GM10847 (cell line): Measurements from ENCODE around the gene KIAA2012.

ENCODE experiments used
- POLR2A ChIP-seq: IDR thresholded peaks from 2 replicates; pipeline ENCODE4 v1.6.1; 2011; ENCODE audit not compliant: insufficient read length; ENCODE audit errors: extremely low read depth

Gene KIAA2012

DNA sequence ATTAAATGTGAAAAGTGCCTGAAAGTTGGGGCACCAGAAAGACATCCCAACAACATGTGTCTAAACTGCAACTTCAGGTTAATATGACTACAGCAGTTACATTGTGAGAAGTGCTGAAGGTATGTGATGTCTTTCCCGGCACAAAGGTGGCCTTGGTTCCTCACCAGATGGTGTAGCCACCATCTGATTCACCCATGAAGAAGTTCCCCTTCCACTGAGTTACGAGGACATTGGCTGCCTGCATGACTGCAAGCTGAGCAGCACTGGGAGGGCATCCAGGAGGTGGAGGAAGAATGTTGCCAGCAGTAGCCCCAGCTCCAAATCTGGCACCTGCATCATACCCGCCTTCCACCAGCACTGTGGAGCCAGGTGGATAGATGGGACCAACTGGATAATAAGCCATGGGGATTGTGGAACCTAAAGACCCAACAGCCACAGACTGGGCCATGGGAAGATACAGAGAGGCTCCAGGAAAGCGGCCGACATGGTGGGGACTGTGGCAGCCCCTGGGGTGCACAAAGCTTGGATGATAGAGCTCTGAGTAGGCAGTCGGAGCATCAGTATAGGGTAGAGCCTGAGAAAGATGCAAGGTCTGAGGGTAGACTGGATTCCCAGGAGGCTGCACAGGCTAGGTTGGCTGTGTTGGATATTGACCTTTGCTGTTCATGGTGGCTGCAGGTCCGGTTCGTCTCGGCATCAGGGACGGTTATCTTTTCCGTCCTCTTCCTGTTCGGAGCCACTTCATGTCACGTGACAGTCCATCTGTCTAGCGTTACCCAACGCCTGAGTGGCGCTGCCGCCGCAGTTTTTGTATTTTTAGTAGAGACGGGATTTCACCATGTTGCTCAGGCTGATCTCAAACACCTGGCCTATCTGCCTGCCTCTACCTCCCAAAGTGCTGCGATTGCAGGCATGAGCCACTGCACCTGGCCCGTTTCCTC, 128.4 kb downstream of the KIAA2012 start:
- TF ChIP-seq POLR2A: no peak

DNA sequence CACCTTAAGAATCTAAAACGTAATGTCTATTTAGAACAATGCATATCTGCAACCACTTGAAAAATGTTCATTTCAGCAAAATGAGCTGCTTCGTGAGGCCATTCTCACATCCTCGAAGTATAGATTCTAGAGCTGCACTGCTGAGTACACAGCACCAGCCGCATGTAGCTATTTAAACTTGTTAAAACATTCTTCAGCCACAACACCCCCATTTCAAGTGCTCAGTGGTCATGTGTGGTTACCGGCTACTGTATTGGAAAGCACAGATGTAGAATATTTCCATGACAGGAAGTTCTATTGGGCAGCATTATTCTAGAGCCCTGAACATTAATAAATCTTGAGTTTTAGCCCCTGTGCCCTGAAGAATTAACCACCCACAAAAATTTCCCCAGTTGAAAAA, 130.3 kb downstream of the KIAA2012 start:
- no peak for TF ChIP-seq POLR2A

DNA sequence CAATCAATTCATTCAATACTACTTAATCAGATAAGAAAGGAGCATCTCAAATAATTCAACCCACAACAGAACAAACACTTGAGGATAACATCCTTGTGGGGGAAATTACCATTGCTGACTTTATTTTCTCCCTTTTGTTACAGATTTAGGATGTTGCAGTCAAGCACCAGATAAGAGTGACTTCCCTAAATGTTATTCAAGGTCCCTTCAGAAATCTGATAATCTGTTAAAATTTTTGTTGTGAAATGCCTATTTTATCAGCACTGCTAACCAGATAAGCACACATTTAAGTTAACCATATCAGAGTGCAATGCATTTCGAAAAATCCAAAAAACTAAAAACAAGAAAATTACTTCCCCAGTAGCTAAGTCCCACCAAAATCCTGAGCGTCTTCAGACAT, 131.8 kb downstream of the KIAA2012 start:
- TF ChIP-seq POLR2A: no peak

DNA sequence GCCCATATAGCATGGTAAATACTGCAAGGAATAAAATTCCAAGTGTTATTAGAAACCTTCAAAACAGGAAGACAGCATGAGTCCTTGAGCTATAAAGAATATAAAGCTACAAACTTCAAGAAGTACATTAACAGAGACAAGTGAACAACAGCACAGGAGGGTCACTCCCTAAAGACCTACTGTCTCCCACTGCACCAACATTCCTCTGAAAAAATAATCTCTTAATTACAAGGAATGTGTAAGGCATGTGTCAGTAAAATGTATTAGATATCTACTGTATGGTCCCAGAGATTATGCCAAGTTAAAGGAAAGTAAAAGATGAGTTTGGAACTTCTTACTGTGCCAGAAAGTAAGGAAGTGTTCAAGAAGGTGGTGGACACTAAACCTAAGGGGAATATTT, 135.5 kb downstream of the KIAA2012 start:
- TF ChIP-seq POLR2A: no peak

DNA sequence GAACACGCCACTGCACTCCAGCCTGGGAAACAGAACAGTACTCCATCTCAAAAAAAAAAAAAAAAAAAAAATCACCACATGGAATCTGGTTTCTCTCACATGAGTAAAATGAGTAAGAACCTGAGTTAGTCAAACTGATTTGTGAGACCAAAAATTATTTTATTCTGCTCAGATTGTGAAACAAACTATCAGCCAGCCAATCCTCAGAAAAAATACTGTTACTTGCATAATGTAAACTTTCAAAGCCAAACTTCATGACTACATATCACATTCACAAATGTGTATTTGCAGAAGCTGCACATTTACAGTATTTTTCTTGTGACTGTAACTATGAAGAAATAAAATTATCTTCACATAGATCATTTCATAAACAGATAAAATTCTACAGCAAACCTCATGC, 142.1 kb downstream of the KIAA2012 start:
- TF ChIP-seq POLR2A: no peak

DNA sequence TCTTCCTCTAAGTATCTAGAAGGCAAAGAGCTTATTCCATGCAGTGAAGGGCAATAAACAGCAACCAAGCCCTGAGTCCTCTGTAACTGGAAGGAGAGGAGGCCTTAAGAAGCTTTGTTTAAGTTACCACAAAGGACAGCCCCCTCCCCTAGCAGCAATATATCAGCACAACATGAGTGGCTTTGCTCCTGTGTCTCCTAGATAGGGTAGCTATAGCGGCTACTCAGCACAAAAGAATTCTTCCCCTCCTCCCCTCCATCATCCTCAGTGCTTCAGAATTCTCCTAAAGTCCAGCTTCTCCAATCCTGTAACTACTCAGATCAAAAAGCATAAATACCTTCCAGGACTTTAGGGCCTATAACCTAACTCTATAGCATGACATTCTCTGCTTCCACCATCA, 148.8 kb downstream of the KIAA2012 start:
- TF ChIP-seq POLR2A: no peak

DNA sequence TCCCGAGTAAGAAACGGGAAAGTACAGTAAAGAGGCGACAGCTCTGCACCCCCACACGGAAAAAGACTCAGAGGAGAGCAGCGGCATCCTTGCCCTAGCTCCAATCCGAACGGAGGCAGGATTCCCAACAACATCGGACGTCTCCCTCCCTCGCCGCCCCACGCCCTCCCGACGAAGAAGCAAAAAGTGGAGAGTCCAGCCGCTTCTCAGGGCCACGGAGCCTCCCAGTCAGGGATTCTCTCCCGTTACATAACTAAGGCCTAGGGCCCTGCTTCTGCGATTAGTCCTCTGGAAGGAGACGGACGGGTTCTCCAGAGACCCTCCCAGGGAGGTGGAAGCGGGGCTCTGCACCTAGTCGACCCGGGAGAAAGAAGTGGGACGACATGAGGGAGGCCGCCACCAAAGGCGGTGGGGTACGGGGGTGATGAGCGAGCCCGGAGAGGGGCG, 164.8 kb downstream of the KIAA2012 start:
- no peak for TF ChIP-seq POLR2A

DNA sequence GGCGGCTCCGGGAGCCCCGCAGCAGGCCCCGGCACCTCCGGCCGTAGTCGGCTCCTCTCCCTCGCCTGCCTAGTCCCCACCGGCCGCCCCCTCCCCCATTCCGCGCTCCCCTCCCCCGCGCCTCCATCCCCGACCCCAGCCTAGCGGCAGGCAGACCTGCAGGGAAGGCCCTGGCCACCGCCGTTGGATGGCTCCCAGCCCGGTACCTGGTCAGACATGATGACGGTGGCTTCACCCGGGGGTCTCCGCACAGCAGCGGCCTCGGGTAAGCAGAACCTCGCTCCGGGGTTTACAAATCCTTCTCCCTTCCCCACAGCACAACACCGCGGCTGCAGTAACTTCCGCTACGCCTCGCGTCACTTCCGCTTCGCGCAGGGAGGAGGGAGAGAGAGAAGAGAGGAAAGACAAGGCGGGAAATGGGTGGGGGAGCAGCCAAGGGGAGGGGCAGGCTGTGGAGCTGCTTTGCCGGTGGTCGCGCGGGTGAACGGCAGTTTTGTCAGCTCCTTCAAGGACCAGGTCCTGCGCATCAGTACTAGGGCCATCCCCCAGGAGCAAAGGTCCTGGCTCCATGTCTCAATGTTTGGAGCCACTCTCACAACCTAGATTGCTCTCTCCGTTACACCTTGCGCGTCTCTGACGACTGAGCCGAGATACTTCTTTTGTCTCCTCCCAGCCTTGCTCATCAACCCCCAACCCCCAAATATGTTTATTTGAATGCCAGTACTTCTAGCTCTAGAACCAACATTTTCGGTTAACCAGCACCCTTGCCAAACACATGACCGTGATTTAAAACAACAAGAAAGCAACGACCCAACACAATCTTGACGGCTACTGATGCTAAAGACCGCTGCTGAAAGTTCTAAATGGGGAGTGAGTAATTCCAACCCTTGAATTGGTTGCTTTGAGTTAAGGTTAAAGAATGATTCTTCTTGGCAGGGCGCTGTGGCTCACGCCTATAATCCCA, 165.5 kb downstream of the KIAA2012 start, which contains the start of gene SUMO1:
Gene SUMO1, minus strand, starts transcription at position 364 of the 964 bp plus-strand sequence. Its CDS starts 146 bp downstream, at position 218.
- peak; percentile 64 for TF ChIP-seq POLR2A

DNA sequence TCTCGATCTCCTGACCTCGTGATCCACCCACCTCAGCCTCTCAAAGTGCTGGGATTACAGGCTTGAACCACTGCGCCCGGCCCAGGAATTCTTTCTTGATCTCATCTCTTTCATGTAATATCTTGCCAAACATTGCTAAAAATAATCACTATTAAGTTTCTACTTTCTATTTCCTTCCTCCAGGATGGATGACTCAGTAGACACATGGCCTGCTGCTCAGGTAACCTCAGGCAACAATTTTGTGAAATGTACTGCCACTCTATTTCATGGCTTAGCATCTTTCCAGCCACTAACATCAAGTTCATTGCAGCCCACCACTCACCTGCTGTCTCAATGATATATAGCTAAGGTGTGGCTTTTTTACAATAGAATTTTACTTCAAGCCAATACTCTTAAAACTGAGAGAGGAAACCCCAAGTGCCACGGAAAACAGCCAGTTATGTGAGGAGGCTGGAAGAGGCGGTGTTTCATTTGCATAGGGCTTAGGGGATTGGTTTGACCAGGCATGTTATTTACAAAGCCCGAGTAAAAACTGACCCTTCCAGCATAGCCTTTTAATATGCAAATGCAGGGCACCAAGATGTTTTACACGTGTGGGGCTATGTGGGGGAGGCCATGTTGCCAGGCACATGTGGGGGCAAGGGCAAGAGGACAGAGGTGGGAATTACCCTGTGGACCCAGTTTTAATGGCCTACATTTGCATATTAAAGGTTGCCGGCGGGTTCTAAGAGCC, 176.6 kb downstream of the KIAA2012 start:
- no peak for TF ChIP-seq POLR2A

DNA sequence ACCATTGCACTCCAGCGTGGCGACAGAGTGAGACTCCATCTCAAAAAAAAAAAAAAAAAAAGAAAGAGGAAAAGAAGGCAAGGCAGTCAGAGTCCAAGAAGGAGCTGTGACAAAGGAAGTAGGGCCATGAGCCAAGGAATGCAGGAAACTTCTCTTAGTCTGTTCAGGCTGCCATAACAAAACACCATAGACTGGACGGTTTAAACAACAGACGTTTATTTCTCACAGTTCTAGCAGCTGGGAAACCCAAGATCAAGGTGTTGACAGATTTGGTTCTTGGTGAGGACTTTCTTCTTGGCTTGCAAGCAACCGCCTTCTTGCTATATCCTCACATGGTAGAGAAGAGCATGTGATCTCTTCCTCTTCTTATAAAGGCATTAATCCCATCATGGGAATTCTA, 178.4 kb downstream of the KIAA2012 start:
- TF ChIP-seq POLR2A: no peak
